ENCODE results near the gene PPL.

GRCh38 chr16:4870138-4870671 lies 66.7 kb downstream of the PPL start:
- TF ChIP-seq POLR2AphosphoS5 (IDR thresholded peaks at IDR 0.05): no peak
- TF ChIP-seq, protein P1, sequence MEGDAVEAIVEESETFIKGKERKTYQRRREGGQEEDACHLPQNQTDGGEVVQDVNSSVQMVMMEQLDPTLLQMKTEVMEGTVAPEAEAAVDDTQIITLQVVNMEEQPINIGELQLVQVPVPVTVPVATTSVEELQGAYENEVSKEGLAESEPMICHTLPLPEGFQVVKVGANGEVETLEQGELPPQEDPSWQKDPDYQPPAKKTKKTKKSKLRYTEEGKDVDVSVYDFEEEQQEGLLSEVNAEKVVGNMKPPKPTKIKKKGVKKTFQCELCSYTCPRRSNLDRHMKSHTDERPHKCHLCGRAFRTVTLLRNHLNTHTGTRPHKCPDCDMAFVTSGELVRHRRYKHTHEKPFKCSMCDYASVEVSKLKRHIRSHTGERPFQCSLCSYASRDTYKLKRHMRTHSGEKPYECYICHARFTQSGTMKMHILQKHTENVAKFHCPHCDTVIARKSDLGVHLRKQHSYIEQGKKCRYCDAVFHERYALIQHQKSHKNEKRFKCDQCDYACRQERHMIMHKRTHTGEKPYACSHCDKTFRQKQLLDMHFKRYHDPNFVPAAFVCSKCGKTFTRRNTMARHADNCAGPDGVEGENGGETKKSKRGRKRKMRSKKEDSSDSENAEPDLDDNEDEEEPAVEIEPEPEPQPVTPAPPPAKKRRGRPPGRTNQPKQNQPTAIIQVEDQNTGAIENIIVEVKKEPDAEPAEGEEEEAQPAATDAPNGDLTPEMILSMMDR (IDR thresholded peaks at IDR 0.05): no peak
- TF ChIP-seq POLR2A (IDR thresholded peaks at IDR 0.05): no peak
- TF ChIP-seq EP300 (IDR thresholded peaks at IDR 0.05): no peak

All from suprapubic skin (tissue), 4 donors.